WERI-Rb-1 (cell line): Measurements from ENCODE around the gene CARMIL3.
A peak's percentile ranks its signal among the peaks of the same experiment; 100 is the strongest.

Experiments used
- DNase-seq: peaks from one replicate; pipeline ENCODE4 v3.0.0-alpha.2; 2020
- H3K27ac ChIP-seq: fragments of 250-450 bp; sonication (Bioruptor Pico); 2 replicates; pipeline ENCODE4 v1.5.1; 2020; ENCODE audit warnings: mild to moderate bottlenecking, moderate library complexity
- H3K27me3 ChIP-seq: fragments of 250-450 bp; sonication (Bioruptor Pico); 2 replicates; pipeline ENCODE4 v1.5.1; 2021; ENCODE audit warnings: mild to moderate bottlenecking, low read depth, moderate library complexity; ENCODE audit not compliant: insufficient read depth, severe bottlenecking
- H3K36me3 ChIP-seq: fragments of 250-450 bp; sonication (Bioruptor Pico); 2 replicates; pipeline ENCODE4 v1.5.1; 2020; ENCODE audit warnings: mild to moderate bottlenecking, moderate library complexity
- H3K4me3 ChIP-seq: 2 replicates; pipeline ENCODE4 v1.5.1; 2011; ENCODE audit warnings: low read depth, mild to moderate bottlenecking, control low read depth, low read length
- H3K9me3 ChIP-seq: fragments of 250-450 bp; sonication (Bioruptor Pico); 2 replicates; pipeline ENCODE4 v1.5.1; 2021; ENCODE audit warnings: mild to moderate bottlenecking, moderate library complexity; ENCODE audit not compliant: severe bottlenecking
- CTCF ChIP-seq: IDR thresholded peaks from 2 replicates; pipeline ENCODE4 v1.5.1; 2011; ENCODE audit warnings: low read depth, mild to moderate bottlenecking, control low read depth, inconsistent platforms, low read length

CARMIL3 gene

DNA sequence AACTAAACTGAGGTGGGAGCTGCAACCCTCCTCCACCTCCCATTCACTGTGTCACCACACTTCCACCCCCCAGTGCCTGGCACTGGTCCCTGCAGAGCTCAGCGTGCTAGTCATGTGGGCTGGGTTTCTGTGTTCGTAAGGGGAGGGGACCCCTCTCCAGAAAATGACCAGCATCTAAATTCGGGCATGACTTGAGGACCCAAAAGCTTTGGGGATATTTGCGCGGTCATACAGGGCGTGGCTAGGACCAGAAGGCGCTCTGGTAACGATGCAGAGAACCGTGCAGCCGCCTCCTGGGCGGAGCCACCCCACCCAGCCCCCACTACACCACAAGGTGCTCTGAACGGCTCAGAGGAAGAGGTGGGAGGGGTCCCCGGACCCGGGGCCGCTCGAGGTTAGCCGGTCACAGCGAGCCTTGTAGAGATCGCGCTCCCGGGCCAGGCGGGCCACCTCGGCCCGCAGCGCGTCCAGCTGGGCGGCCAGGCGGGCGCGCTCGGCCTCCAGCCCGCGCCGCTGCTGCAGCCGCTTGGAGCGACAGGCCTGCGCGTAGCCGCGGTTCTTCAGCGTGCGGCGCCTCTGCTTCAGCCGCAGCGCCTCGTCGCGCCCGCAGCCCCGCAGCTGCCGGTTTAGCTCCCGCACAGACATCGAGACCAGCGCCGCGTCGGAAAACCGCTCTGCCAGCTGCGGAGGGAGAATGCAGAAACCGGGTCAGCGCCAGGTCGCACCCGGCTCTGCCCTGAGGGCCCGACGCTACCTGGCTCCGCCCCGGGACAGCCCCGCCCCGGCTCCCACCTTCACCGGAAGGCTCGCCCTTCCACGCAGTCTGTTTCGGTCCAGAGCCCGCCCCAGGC lies 29.3 kb downstream of the CARMIL3 start:
- peak; percentile 91 for DNase-seq
- H3K27ac ChIP-seq = peak overlapping the region; percentile 94

DNA sequence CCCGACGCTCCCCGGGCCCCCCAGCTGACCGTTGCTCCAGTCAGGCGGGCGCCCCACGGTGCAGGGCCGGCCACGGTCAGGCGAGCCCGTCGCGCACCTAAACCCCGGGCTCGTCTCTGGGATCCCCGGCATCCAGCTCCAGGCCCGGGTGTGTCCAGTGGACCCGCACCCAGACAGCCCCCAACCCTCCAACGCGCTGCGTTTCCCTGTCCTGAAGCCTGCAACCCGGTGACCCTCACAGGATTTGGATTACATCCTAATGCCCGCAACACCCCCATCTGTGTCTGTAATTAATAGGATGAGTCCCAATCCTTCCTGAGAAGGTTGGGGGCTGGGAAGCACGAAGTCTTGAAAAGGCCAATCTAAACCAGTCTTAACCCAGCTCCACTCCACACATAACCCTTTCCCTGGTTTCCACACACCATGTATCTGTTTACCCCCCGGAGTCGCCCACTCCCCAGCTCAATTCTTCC lies 30.0 kb downstream of the CARMIL3 start:
- H3K27me3 ChIP-seq = no peaks in the 10 kb centered on the region
- no peaks in the 10 kb centered on the region for H3K36me3 ChIP-seq
- H3K27ac ChIP-seq = peak overlapping the region; percentile 94
- TF ChIP-seq CTCF = no peak
- H3K9me3 ChIP-seq = no peaks in the 10 kb centered on the region
- peak; percentile 89 for DNase-seq
- peak overlapping the region; percentile 70 for H3K4me3 ChIP-seq

More for the DNA sequence above, 29.3 kb downstream of the CARMIL3 start:
- Histone ChIP-seq H3K4me3 (peak overlapping the region; percentile 70), H3K36me3 (no peaks in the 10 kb centered on the region), H3K27me3 (no peaks in the 10 kb centered on the region), H3K9me3 (no peaks in the 10 kb centered on the region)
- TF ChIP-seq CTCF = no peak

GRCh38 chr14:24082411-24083080 lies 30.7 kb downstream of the CARMIL3 start:
- Histone ChIP-seq H3K27ac (peak overlapping the region; percentile 94), H3K27me3 (no peaks in the 10 kb centered on the region), H3K9me3 (no peaks in the 10 kb centered on the region), H3K36me3 (no peaks in the 10 kb centered on the region), H3K4me3 (peak overlapping the region; percentile 70)
- DNase-seq = no peak
- no peak for TF ChIP-seq CTCF

DNA sequence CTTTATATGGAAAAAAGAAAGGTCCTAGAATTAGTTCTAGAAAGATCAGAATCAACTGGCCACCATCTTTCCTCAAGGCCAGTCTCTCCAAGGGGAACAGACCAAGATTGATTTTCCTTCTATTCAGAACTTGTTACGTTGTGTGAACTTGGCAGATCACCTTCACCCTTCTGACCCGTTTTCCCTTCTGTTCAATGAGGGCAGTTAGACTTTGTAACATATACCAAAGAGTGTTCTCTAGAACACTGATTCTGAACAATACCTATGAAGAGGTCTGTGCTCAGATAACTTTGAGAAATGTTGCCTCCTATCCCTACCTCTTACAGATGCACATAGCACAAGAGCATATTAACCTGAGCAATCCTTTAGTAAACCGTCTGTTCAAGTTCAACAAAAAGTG lies 31.7 kb downstream of the CARMIL3 start:
- DNase-seq = no peak
- H3K36me3 ChIP-seq = no peaks in the 10 kb centered on the region

DNA sequence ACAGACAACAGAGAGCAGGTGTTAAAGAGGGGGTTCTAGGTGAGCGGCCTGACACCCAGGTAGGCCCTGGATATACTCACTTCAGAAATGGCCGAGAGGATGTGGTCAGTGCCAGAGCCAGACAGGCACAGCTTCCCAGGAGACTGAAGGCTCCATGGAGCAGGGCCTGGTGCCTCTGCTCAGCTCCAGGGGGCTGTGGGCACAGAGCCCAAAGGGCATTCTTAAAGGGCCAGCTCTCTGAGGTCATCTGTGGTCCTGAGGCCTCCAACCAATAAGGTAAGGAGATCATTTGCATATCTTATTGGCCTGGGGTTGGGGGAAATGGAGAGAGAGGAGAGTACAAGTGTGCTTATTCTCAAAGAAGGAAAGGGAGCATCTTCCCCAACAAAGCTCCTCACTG lies 32.6 kb downstream of the CARMIL3 start:
- Histone ChIP-seq H3K36me3 (no peaks in the 10 kb centered on the region), H3K27ac (peak overlapping the region; percentile 88), H3K9me3 (no peaks in the 10 kb centered on the region), H3K4me3 (no peak overlapping the region), H3K27me3 (no peaks in the 10 kb centered on the region)
- no peak for DNase-seq
- no peak for TF ChIP-seq CTCF

More for the DNA sequence above, 31.7 kb downstream of the CARMIL3 start:
- no peak overlapping the region for H3K4me3 ChIP-seq
- H3K27me3 ChIP-seq = no peaks in the 10 kb centered on the region
- TF ChIP-seq CTCF = no peak
- no peak overlapping the region for H3K27ac ChIP-seq
- no peaks in the 10 kb centered on the region for H3K9me3 ChIP-seq
